K562 (cell line): ENCODE data around the gene TM7SF3. TPM values are rescaled to one million over a fixed set of nuclear protein-coding genes. Genes with fewer than 3 reads are reported as not detected.
"Not testable (repeated sequence)": the region's sequence is repeated elsewhere in the genome, so short reads cannot be mapped to it uniquely, and the experiment has no call there.

Source experiments
- ATAC-seq: fragments of 200-7000 bp; cut with Tn5 transposase; 3 replicates; pipeline ENCODE4 v1.9.1; 2020; ENCODE audit warnings: moderate library complexity
- BruUV-seq: library from RNA; stranded (reverse); fragments of 400-500 nt; replicated peaks from 2 replicates; lab custom pipeline; 2021; lab: Mats Ljungman, UMichigan
- CTCF ChIA-PET: fragments of 300-600 bp; formaldehyde crosslinking; extraction: SDS; loops from one replicate; lab custom pipeline; 2021; ENCODE audit warnings: low intra/inter-chr PET ratio; lab: Yijun Ruan, JAX
- POLR2A ChIA-PET: fragments of 300-600, 350-650 bp; sonication (Branson Sonifier 250); formaldehyde crosslinking; extraction: SDS; loops from one replicate; lab custom pipeline; 2021; ENCODE audit warnings: antibody characterized with exemption, inconsistent platforms; lab: Yijun Ruan, JAX
- DNase-seq, 4 experiments: peaks; one replicate each; pipeline versions ENCODE4 v3.0.0 to v3.0.0-alpha.2; 2011 to 2018; ENCODE audit warnings: low spot score in 3 of 4, mixed read lengths in 3 of 4; ENCODE audit errors: extremely low read depth in 1 of 4
- FAIRE-seq: peaks from 2 replicates; lab custom pipeline; 2011; peaks lifted over from hg19 to GRCh38; lab: Jason Lieb, UNC
- H2AFZ ChIP-seq: 2 replicates; pipeline ENCODE4 v1.6.0; 2011; ENCODE audit warnings: low read depth, low read length, control low read depth, inconsistent platforms
- H3K27ac ChIP-seq: fragments of 200-600 bp; 3 replicates; pipeline ENCODE4 v1.8.0; 2011; ENCODE audit warnings: low read depth, mild to moderate bottlenecking, control low read depth, inconsistent platforms, low read length, moderate library complexity, mixed read lengths; ENCODE audit errors: extremely low read depth
- H3K27me3 ChIP-seq, 2 experiments: fragments of 300-600 bp in 1 of 2; 2 replicates in 1 of 2; 3 replicates in 1 of 2; pipeline versions ENCODE4 v1.6.0 to v1.8.0; 2011; ENCODE audit warnings: inconsistent platforms in 2 of 2, low read length in 2 of 2, mild to moderate bottlenecking in 1 of 2, mixed read lengths in 1 of 2, moderate library complexity in 1 of 2; ENCODE audit not compliant: control insufficient read depth in 2 of 2, insufficient read depth in 2 of 2
- H3K36me3 ChIP-seq: fragments of 300-600 bp; 3 replicates; pipeline ENCODE4 v1.8.0; 2011; ENCODE audit warnings: mild to moderate bottlenecking, low read length, inconsistent platforms; ENCODE audit not compliant: control insufficient read depth, insufficient read depth
- H3K4me1 ChIP-seq, 2 experiments: fragments of 200-600 bp in 1 of 2; replicated peaks in 1 of 2; 2 replicates in 1 of 2; 3 replicates in 1 of 2; pipeline versions ENCODE4 v1.5.1 to v1.8.0; 2011; ENCODE audit warnings: inconsistent platforms in 2 of 2, low read length in 2 of 2, mild to moderate bottlenecking in 1 of 2, mixed read lengths in 1 of 2, moderate library complexity in 1 of 2; ENCODE audit not compliant: control insufficient read depth in 2 of 2, insufficient read depth in 2 of 2
- H3K4me2 ChIP-seq: 2 replicates; pipeline ENCODE4 v1.6.1; 2011; ENCODE audit warnings: low read length, control low read depth, inconsistent platforms, mixed read lengths; ENCODE audit not compliant: insufficient read depth
- H3K4me3 ChIP-seq: fragments of 200-600 bp; sonication (generic), shearing (Covaris generic); 2 replicates; pipeline ENCODE4 v1.5.1; 2016; ENCODE audit warnings: control low read depth, inconsistent platforms
- H3K79me2 ChIP-seq: fragments of 200-600 bp; 3 replicates; pipeline ENCODE4 v1.8.0; 2011; ENCODE audit warnings: low read length, inconsistent platforms; ENCODE audit not compliant: control insufficient read depth, insufficient read depth
- H3K9ac ChIP-seq, 2 experiments: 2 replicates each; pipeline versions ENCODE4 v1.6.0 to v1.6.1; 2011; ENCODE audit warnings: low read depth in 2 of 2, low read length in 2 of 2, control low read depth in 1 of 2, inconsistent platforms in 1 of 2, mild to moderate bottlenecking in 1 of 2, mixed read lengths in 1 of 2; ENCODE audit not compliant: insufficient read depth in 1 of 2
- H3K9me1 ChIP-seq: one replicate; pipeline ENCODE4 v1.6.0; 2011; ENCODE audit warnings: inconsistent platforms, mild to moderate bottlenecking, low read length, moderate library complexity; ENCODE audit not compliant: control insufficient read depth, insufficient read depth
- H3K9me3 ChIP-seq: replicated peaks from 2 replicates; pipeline ENCODE4 v1.5.1; 2011; ENCODE audit warnings: low read depth, low read length, inconsistent platforms; ENCODE audit not compliant: control insufficient read depth, insufficient read depth
- H4K20me1 ChIP-seq: replicated peaks from 2 replicates; pipeline ENCODE4 v1.6.1; 2011; ENCODE audit warnings: low read length, inconsistent platforms, mixed read lengths; ENCODE audit not compliant: control insufficient read depth, insufficient read depth
- CC2D1A ChIP-seq: fragments of 450-650 bp; IDR thresholded peaks from 2 replicates; pipeline ENCODE4 v1.6.1; 2017; ENCODE audit warnings: mild to moderate bottlenecking
- ELF1 ChIP-seq: fragments of 200-800 bp; sonication (Bioruptor generic); IDR thresholded peaks from 2 replicates; pipeline ENCODE4 v1.6.1; 2016; ENCODE audit warnings: missing genetic modification characterization, missing compliant biosample characterization
- EP300 ChIP-seq: IDR thresholded peaks from 2 replicates; pipeline ENCODE4 v1.6.1; 2012; ENCODE audit warnings: low read length, improper control_type of control experiment
- EP400 ChIP-seq: fragments of 450-650 bp; IDR thresholded peaks from 2 replicates; pipeline ENCODE4 v1.6.1; 2017; ENCODE audit warnings: antibody characterized with exemption, mild to moderate bottlenecking, moderate library complexity
- HDAC2 ChIP-seq: fragments of 450-650 bp; IDR thresholded peaks from 2 replicates; pipeline ENCODE4 v1.6.1; 2016; ENCODE audit warnings: mild to moderate bottlenecking
- HDAC3 ChIP-seq: fragments of 450-650 bp; IDR thresholded peaks from 2 replicates; pipeline ENCODE4 v1.6.1; 2018; ENCODE audit warnings: borderline replicate concordance, mild to moderate bottlenecking, moderate library complexity; ENCODE audit not compliant: partially characterized antibody
- HMBOX1 ChIP-seq: sonication (generic); IDR thresholded peaks from 2 replicates; pipeline ENCODE4 v1.6.1; 2016
- MEIS2 ChIP-seq: fragments of 450-650 bp; IDR thresholded peaks from 2 replicates; pipeline ENCODE4 v1.6.1; 2014; ENCODE audit warnings: mild to moderate bottlenecking; ENCODE audit not compliant: partially characterized antibody
- MTA2 ChIP-seq: fragments of 450-650 bp; IDR thresholded peaks from 2 replicates; pipeline ENCODE4 v1.6.1; 2016; ENCODE audit warnings: low read depth
- NBN ChIP-seq: fragments of 450-650 bp; IDR thresholded peaks from 2 replicates; pipeline ENCODE4 v1.6.1; 2016; ENCODE audit warnings: low read depth, mild to moderate bottlenecking
- NCOA1 ChIP-seq: fragments of 450-650 bp; IDR thresholded peaks from 2 replicates; pipeline ENCODE4 v1.6.1; 2016; ENCODE audit warnings: low read depth
- PKNOX1 ChIP-seq: fragments of 450-650 bp; IDR thresholded peaks from 2 replicates; pipeline ENCODE4 v1.6.1; 2016
- SMAD4 ChIP-seq: fragments of 250-450 bp; sonication (Bioruptor Pico); conservative IDR thresholded peaks from 2 replicates; pipeline ENCODE4 v1.8.0; 2021; ENCODE audit warnings: inconsistent platforms, mild to moderate bottlenecking, moderate library complexity
- TBL1XR1 ChIP-seq, 2 experiments: IDR thresholded peaks; 2 replicates each; pipeline ENCODE4 v1.6.1; 2012; ENCODE audit warnings: improper control_type of control experiment in 2 of 2, low read length in 2 of 2, mild to moderate bottlenecking in 1 of 2
- TCF3 ChIP-seq: sonication (generic); formaldehyde crosslinking; IDR thresholded peaks from 2 replicates; pipeline ENCODE4 v1.4.0; 2020; ENCODE audit warnings: mild to moderate bottlenecking, missing genetic modification reagents
- TEAD4 ChIP-seq, 2 experiments: sonication (generic) in 1 of 2; formaldehyde crosslinking in 1 of 2; IDR thresholded peaks; 2 replicates each; pipeline versions ENCODE4 v1.6.1 to v1.8.0; 2012 to 2022; ENCODE audit warnings: borderline replicate concordance in 1 of 2, inconsistent platforms in 1 of 2, low read length in 1 of 2, mild to moderate bottlenecking in 1 of 2, missing genetic modification reagents in 1 of 2
- TRIM24 ChIP-seq, 2 experiments: fragments of 450-650 bp; IDR thresholded peaks; 2 replicates each; pipeline ENCODE4 v1.6.1; 2016
- ZEB2 ChIP-seq: fragments of 450-650 bp; IDR thresholded peaks from 2 replicates; pipeline ENCODE4 v1.6.1; 2016
- ZNF274 ChIP-seq: IDR thresholded peaks from 2 replicates; pipeline ENCODE4 v1.6.1; 2011; ENCODE audit warnings: low read depth, mild to moderate bottlenecking, low read length, moderate library complexity, borderline replicate concordance
- WGBS: fragments of 100-300 bp; shearing (Covaris generic); methylation state at CpG from one replicate; pipeline ENCODE4 v1.1.6; 2016; ENCODE audit warnings: low coverage, mixed read lengths; ENCODE audit not compliant: insufficient coverage; ENCODE audit errors: missing lambda C conversion rate; 5-methylcytosine and 5-hydroxymethylcytosine counted together
- in situ Hi-C: fragments of 300-500 bp; cut with MboI; formaldehyde crosslinking; loops from 4 replicates; pipeline ENCODE4 v1.15.0; 2018; ENCODE audit warnings: inconsistent platforms, mixed read lengths
- intact Hi-C: fragments of 100-400 bp; cut with micrococcal nuclease; formaldehyde crosslinking; loops from 2 replicates; pipeline ENCODE4 v1.14.2; 2022
- polyA plus RNA-seq, 8 experiments: library from polyadenylated mRNA; depleted of rRNA in 4 of 8; stranded (reverse) in 5 of 8; unstranded in 3 of 8; fragments of >200 nt; fragmentation: Nextera tagmentation in 2 of 8; fragmentation: Illumina TruSeq in 1 of 8; extraction: Ambion mirVana in 2 of 8; extraction: Trizol in 1 of 8; gene quantifications; 2 replicates each; pipeline versions ENCODE4 v1.2.1 to v1.2.3, GENCODE V29; 2011 to 2014; ENCODE audit warnings: inconsistent platforms in 1 of 8, missing spikeins in 1 of 8
- total RNA-seq, 7 experiments: library from RNA; depleted of rRNA in 6 of 7; stranded (reverse); fragments of >200 nt in 6 of 7; fragmentation: Illumina TruSeq in 2 of 7; extraction: Trizol in 2 of 7; gene quantifications; 2 replicates each; pipeline versions ENCODE4 v1.2.1 to v1.2.3, GENCODE V29; 2011 to 2021; ENCODE audit warnings: low replicate concordance in 1 of 7

TM7SF3 gene
- total and polyA plus RNA-seq, 9 of the 15 experiments (the other 6 are each of a cell fraction or from before 2014, with no cell fraction given) = 9.3 to 90.4 (median 24.8) TPM

GRCh38 chr12:27017163-27017823 lies 3.1 kb upstream of the TM7SF3 start:
- FAIRE-seq (peak; percentile 81), ATAC-seq (peak; percentile 11; the same call in 2 of the 3 replicates), DNase-seq (peak in 2 of 4 experiments; percentile 16 to 87)
- H3K4me3 ChIP-seq; H3K36me3 ChIP-seq; H3K4me2 ChIP-seq; H3K9ac ChIP-seq; H4K20me1 ChIP-seq; H3K27me3 ChIP-seq; CTCF ChIA-PET; H3K9me1 ChIP-seq; H3K9me3 ChIP-seq; H2AFZ ChIP-seq; BruUV-seq; TF ChIP-seq TEAD4 (CRISPR knock-in tag; IDR thresholded peaks at IDR 0.05; ENCODE audit: borderline replicate concordance): not testable (repeated sequence)
- peak overlapping the region; percentile 6; the same call in 1 of the 3 replicates for H3K27ac ChIP-seq
- intact Hi-C loops = loop anchor here (5.0 to 10.0 kb wide), 3 partner anchors 65 to 312 kb away; partner anchors contain the start of genes C12orf71 and STK38L
- peaks cover 25 to 41% of the 10 kb centered on the region in 2 experiments for H3K4me1 ChIP-seq
- POLR2A ChIA-PET = interaction anchor here (1.8 to 2.3 kb wide), 2 partner anchors 28 to 289 kb away, joined by 4 to 6 read pairs; no protein-coding TSS in a partner anchor
- peaks cover 12% of the 10 kb centered on the region for H3K79me2 ChIP-seq
- in situ Hi-C loops = loop anchor here (10.0 kb wide), 1 partner anchor 162 kb away; no protein-coding TSS in a partner anchor
- 0% methylated on average over 5 of the region's 5 CpGs for WGBS
- TF ChIP-seq CC2D1A (peak; percentile 40; the same call in 1 of the 2 replicates), HDAC3 (peak; percentile 73), MEIS2 (peak; percentile 44), HDAC2 (peak; percentile 82), EP300 (peak; percentile 47), TEAD4 (IDR thresholded peaks at IDR 0.05; ENCODE audit: low read length) (peak; percentile 86), TCF3 (CRISPR knock-in tag) (peak; percentile 89), PKNOX1 (peak; percentile 38), SMAD4 (peak; percentile 82), ELF1 (tag) (0 out of 2 replicates have a peak, but pooled peaks have one; percentile 29), HMBOX1 (0 out of 2 replicates have a peak, but pooled peaks have one; percentile 11), MTA2 (peak; percentile 62; the same call in 1 of the 2 replicates), TRIM24 (IDR thresholded peaks at IDR 0.05) (peak; percentile 46 to 60; a peak in 2 of 4 replicates), ZNF274 (0 out of 2 replicates have a peak, but pooled peaks have one; percentile 31), NCOA1 (peak; percentile 29; the same call in 1 of the 2 replicates), ZEB2 (peak; percentile 63; the same call in 1 of the 2 replicates), TBL1XR1 (IDR thresholded peaks at IDR 0.05; ENCODE audit: low read length in 2 of 2) (peak in 1 of 2 experiments; percentile 59; a peak in 1 of 4 replicates), NBN (peak; percentile 48; the same call in 1 of the 2 replicates), EP400 (0 out of 2 replicates have a peak, but pooled peaks have one; percentile 10)
